ENCODE results near the gene KRTAP19-1. TPM values are rescaled to one million over a fixed set of nuclear protein-coding genes. Genes with fewer than 3 reads are reported as not detected.
A peak's percentile ranks its signal among the peaks of the same experiment; 100 is the strongest.

The KRTAP19-1 gene
- total RNA-seq, 4 donors from 2014 or later, result not detected

DNA sequence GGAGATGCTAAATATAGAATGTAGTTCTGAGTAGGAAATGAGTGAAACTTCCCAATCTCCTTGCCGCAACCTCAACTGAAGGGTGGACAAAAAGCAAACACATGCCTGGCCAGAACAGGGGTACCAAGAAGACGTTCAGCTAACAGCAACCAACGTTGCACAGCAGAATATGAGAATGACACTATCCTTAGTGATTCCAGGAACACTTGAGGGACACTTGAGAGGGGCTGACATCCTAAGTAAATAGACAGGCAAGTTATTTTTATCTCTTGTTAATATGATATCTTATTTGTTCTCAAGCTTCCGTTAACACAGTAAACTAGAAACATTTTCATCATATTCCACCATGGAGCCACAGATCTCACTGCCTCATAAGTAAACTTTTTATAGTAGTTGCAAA, 908 bp downstream of the KRTAP19-1 start:
- TF ChIP-seq CTCF (IDR thresholded peaks at IDR 0.05 in 4 of 5, conservative IDR thresholded peaks at IDR 0.05 in 1 of 5) (no peak), POLR2A (IDR thresholded peaks at IDR 0.05) (no peak)
- H3K27me3 ChIP-seq, result no peaks in the 10 kb centered on the region
- no peak for DNase-seq
- H3K27ac ChIP-seq, result peak overlapping the region in 2 of 4 donors; percentile 47
- in situ Hi-C loops (cut with MboI; ENCODE audit: low sequenced_read_pairs in 4 of 4), result no loop called here
- intact Hi-C loops (cut with DNase I; ENCODE audit: low total_unique reads), result no loop called here
- no peaks in the 10 kb centered on the region for H3K4me1 ChIP-seq
- H3K4me3 ChIP-seq, result no peak overlapping the region
- ATAC-seq, result peak; percentile 19 to 74
- no peaks in the 10 kb centered on the region for H3K9me3 ChIP-seq
- no peaks in the 10 kb centered on the region for H3K36me3 ChIP-seq

DNA sequence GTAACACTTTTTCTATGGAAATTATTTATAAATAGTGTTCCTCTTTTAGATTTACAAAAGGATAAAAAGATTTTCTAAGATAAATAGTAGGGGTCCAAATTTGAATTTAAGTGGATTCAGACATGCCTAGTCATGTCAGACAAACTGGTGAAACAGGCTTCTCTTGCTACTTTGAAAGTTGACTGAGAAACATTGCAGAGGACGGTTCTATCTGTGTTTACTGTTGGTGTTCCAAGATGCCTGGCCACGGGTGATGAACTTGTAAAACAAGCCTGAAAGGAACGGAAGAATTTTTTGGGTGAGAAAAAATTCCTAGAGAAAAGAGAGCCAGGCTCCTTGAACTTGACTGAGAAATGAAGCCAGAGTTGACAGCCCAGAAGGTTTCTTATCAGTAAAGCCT, 2.2 kb downstream of the KRTAP19-1 start:
- H3K9me3 ChIP-seq, result no peaks in the 10 kb centered on the region
- DNase-seq, result no peak
- in situ Hi-C loops (cut with MboI; ENCODE audit: low sequenced_read_pairs in 4 of 4), result no loop called here
- no peak overlapping the region for H3K4me3 ChIP-seq
- intact Hi-C loops (cut with DNase I; ENCODE audit: low total_unique reads), result no loop called here
- no peak for ATAC-seq
- H3K27me3 ChIP-seq, result no peaks in the 10 kb centered on the region
- peak overlapping the region in 2 of 4 donors; percentile 40 to 47 for H3K27ac ChIP-seq
- H3K4me1 ChIP-seq, result no peaks in the 10 kb centered on the region
- no peak for TF ChIP-seq CTCF (IDR thresholded peaks at IDR 0.05 in 4 of 5, conservative IDR thresholded peaks at IDR 0.05 in 1 of 5)
- TF ChIP-seq POLR2A (IDR thresholded peaks at IDR 0.05), result no peak
- no peaks in the 10 kb centered on the region for H3K36me3 ChIP-seq

DNA sequence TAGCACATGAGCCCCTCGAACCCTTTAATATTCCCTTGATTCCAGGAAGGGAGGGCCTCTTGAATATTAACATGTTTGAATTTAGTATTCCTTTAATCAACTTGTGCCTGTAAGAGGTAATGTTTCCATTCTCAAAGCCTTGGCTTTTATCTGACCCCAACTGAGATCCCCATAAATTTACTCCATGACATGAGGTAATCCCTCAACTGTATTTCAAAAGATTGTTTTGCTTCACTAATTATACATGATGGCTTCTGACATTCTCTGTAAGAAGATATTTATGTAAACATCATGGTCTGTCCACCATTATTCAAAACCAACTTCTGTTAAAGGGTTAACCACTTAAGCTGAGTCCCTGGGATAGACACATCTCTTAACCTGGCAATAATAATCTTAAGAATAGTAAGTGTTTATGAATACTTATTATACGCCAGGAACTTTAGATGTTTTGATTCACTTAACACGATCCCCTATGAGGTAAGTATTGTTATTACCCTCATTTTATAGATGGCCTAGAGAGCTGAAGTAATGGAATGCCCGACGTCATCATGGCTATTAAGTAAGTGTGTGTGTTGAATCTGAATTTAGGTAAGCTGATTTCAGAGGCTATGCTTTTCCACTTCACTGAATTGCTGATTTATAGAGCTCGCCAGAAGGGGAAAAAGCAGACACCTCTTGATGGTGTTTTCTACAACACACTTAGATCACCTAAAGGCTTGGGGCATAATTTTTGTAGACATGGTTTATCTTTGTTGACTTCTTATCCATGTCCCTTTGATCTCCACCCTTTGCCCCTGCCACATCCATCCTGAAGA, 11.1 kb downstream of the KRTAP19-1 start:
- in situ Hi-C loops (cut with MboI; ENCODE audit: low sequenced_read_pairs in 4 of 4) (loop anchor here in 1 of 4 donors (10.0 kb wide), 1 partner anchor 64 kb away; no protein-coding TSS in a partner anchor), intact Hi-C loops (cut with DNase I; ENCODE audit: low total_unique reads) (no loop called here)
- no peak for ATAC-seq
- Histone ChIP-seq H3K9me3 (no peaks in the 10 kb centered on the region), H3K4me1 (no peaks in the 10 kb centered on the region), H3K27me3 (no peaks in the 10 kb centered on the region), H3K4me3 (no peak overlapping the region), H3K27ac (no peak overlapping the region), H3K36me3 (no peaks in the 10 kb centered on the region)
- TF ChIP-seq CTCF (IDR thresholded peaks at IDR 0.05 in 4 of 5, conservative IDR thresholded peaks at IDR 0.05 in 1 of 5) (no peak), POLR2A (IDR thresholded peaks at IDR 0.05) (no peak)
- no peak for DNase-seq

GRCh38 chr21:30463713-30464112, 16.5 kb downstream of the KRTAP19-1 start:
- ATAC-seq (no peak), DNase-seq (no peak)
- no peaks in the 10 kb centered on the region for H3K4me1 ChIP-seq
- intact Hi-C loops (cut with DNase I; ENCODE audit: low total_unique reads), result no loop called here
- H3K9me3 ChIP-seq, result no peaks in the 10 kb centered on the region
- H3K4me3 ChIP-seq, result no peak overlapping the region
- in situ Hi-C loops (cut with MboI; ENCODE audit: low sequenced_read_pairs in 4 of 4), result loop anchor here in 1 of 4 donors (10.0 kb wide), 1 partner anchor 59 kb away; no protein-coding TSS in a partner anchor
- no peaks in the 10 kb centered on the region for H3K27me3 ChIP-seq
- no peak overlapping the region for H3K27ac ChIP-seq
- H3K36me3 ChIP-seq, result no peaks in the 10 kb centered on the region
- no peak for TF ChIP-seq POLR2A (IDR thresholded peaks at IDR 0.05)
- no peak for TF ChIP-seq CTCF (IDR thresholded peaks at IDR 0.05 in 4 of 5, conservative IDR thresholded peaks at IDR 0.05 in 1 of 5)
